ENCODE measurements around the gene CRYBG1. TPM values are rescaled to one million over a fixed set of nuclear protein-coding genes. Genes with fewer than 3 reads are reported as not detected.
A peak's percentile ranks its signal among the peaks of the same experiment; 100 is the strongest.

The CRYBG1 gene
- total and polyA plus RNA-seq, 2 of the 13 experiments (the other 11 are each of a cell fraction or from before 2014, with no cell fraction given), result 10.1 to 21.9 TPM

GRCh38 chr6:106325336-106326178, 35.0 kb upstream of the CRYBG1 start, which contains the start of gene ATG5 (continued):
- TF ChIP-seq PATZ1 (CRISPR knock-in tag; IDR thresholded peaks at IDR 0.05) (peak; percentile 79), LRRFIP1 (CRISPR knock-in tag; conservative IDR thresholded peaks at IDR 0.05) (0 out of 2 replicates have a peak, but pooled peaks have one; percentile 49), ZNF260 (CRISPR knock-in tag; IDR thresholded peaks at IDR 0.05; ENCODE audit: borderline replicate concordance, low read depth) (no peak), ZNF235 (CRISPR knock-in tag; IDR thresholded peaks at IDR 0.05; ENCODE audit: borderline replicate concordance) (no peak), SRSF9 (IDR thresholded peaks at IDR 0.05; ENCODE audit: borderline replicate concordance, insufficient read depth, low read depth, low read length, poor library complexity, severe bottlenecking) (no peak), PAXIP1 (CRISPR knock-in tag; conservative IDR thresholded peaks at IDR 0.05) (peak; percentile 66), KLF15 (CRISPR knock-in tag; IDR thresholded peaks at IDR 0.05; ENCODE audit: borderline replicate concordance) (no peak), ZNF318 (CRISPR knock-in tag; IDR thresholded peaks at IDR 0.05) (peak; percentile 89; the same call in 1 of the 2 replicates), ZSCAN31 (CRISPR knock-in tag; IDR thresholded peaks at IDR 0.05; ENCODE audit: low read depth) (peak; percentile 86)
